Naive thymus-derived CD8-positive, alpha-beta T cell (primary cell): ENCODE results near the gene GART. TPM values are rescaled to one million over a fixed set of nuclear protein-coding genes. Genes with fewer than 3 reads are reported as not detected.
A peak's percentile ranks its signal among the peaks of the same experiment; 100 is the strongest.

Source experiments
- ATAC-seq, 2 donors: fragments of 150-1000 bp; cut with Tn5 transposase in 1 of 2; sonication (Bioruptor Pico), chemical (Tn5 transposase) in 1 of 2; 1 replicate in 1 of 2; 2 replicates in 1 of 2; pipeline ENCODE4 v1.10.0; 2021; ENCODE audit warnings: mild to moderate bottlenecking in 2 of 2, moderate library complexity in 2 of 2
- POLR2A ChIA-PET: fragments of 350-600 bp; sonication (Branson Sonifier 250); formaldehyde crosslinking; loops from one replicate; lab custom pipeline; 2021; ENCODE audit warnings: antibody characterized with exemption; lab: Charles Lee
- DNase-seq, 10 donors: peaks; one replicate each; pipeline versions ENCODE4 v3.0.0 to v3.0.0-alpha.2; 2020 to 2022
- H3K27ac Mint-ChIP-seq, 10 donors: one replicate each; pipeline ENCODE4 v1.8.0; 2020 to 2022; ENCODE audit warnings: mild to moderate bottlenecking in 10 of 10, mixed read lengths in 10 of 10, moderate library complexity in 4 of 10, inconsistent platforms in 1 of 10
- H3K27me3 Mint-ChIP-seq, 5 donors: one replicate each; pipeline ENCODE4 v1.8.0; 2021 to 2022; ENCODE audit warnings: mixed read lengths in 5 of 5
- H3K36me3 Mint-ChIP-seq, 3 donors: one replicate each; pipeline ENCODE4 v1.8.0; 2020 to 2022; ENCODE audit warnings: mixed read lengths in 3 of 3, mild to moderate bottlenecking in 2 of 3, inconsistent platforms in 1 of 3
- H3K4me1 Mint-ChIP-seq, 4 donors: one replicate each; pipeline ENCODE4 v1.8.0; 2021 to 2022; ENCODE audit warnings: mixed read lengths in 4 of 4
- H3K4me3 Mint-ChIP-seq, 10 donors: one replicate each; pipeline ENCODE4 v1.8.0; 2020 to 2022; ENCODE audit warnings: mild to moderate bottlenecking in 10 of 10, mixed read lengths in 10 of 10, moderate library complexity in 6 of 10, inconsistent platforms in 1 of 10
- H3K9me3 Mint-ChIP-seq, 9 donors: one replicate each; pipeline ENCODE4 v1.8.0; 2020 to 2022; ENCODE audit warnings: mixed read lengths in 9 of 9, mild to moderate bottlenecking in 3 of 9, inconsistent platforms in 1 of 9, moderate library complexity in 1 of 9
- polyA plus RNA-seq, 3 donors: library from polyadenylated mRNA; unstranded; fragments of 300-500 nt; fragmentation: Illumina TruSeq; gene quantifications; one replicate each; pipeline ENCODE4 v1.2.3, GENCODE V29; 2021
- total RNA-seq, 8 experiments: library from RNA in 2 of 8; stranded (reverse) in 2 of 8; gene quantifications; one replicate each; pipeline ENCODE4 v1.2.3 and lab custom pipeline; 2021 to 2026

Gene GART
- total and polyA plus RNA-seq, 5 experiments from 2014 or later = 40.2 to 91.8 (median 54.4) TPM

DNA sequence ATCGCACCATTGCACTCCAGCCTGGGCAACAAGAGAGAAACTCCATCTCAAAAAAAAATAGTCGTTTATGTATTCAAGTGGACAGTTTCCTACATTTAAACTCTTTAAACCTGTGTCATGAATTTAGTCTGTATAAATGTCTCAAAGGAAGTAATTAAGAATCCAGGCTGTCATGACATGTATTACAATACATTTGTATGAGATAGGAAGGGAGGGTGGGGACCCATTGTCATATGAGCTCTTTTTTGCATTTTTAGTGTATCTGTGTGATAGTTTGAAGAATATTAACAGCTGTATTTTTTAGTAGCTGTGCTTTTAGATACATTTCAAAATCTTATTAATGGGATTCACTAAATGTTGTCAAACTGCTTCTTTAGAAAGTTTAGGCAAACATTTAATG is 26.5 kb upstream of the GART start:
- no peak for ATAC-seq
- Mint-ChIP-seq H3K36me3 (peaks cover 0 to 81% (median 0%) of the 10 kb centered on the region in 3 donors), H3K9me3 (no peaks in the 10 kb centered on the region), H3K4me3 (no peak overlapping the region), H3K27ac (peak overlapping the region in 3 of 10 donors; percentile 27 to 34 (median 29)), H3K27me3 (no peaks in the 10 kb centered on the region), H3K4me1 (peaks cover 12 to 31% (median 23%) of the 10 kb centered on the region in 4 donors)
- no peak for DNase-seq
- POLR2A ChIA-PET = interaction anchor here (0.5 kb wide), 1 partner anchor 635 kb away, joined by 3 read pairs; no protein-coding TSS in a partner anchor

DNA sequence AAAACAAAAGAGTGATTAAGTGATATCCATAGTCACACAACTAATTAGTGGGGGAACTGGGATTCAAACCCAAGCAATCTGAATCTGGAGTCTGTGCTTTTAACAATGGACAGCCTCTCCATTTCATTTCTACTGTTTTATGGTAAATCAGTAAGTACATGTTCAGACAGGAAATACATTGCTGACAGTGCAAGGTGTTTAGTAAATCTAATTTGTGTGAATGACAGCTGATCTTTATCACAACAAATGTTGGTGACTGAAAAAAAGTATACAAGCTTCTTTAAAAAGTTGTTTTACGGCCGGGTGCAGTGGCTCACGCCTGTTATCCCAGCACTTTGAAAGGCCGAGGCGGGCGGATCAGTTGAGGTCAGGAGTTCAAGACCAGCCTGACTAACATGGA is 26.0 kb upstream of the GART start:
- H3K27me3 Mint-ChIP-seq = no peaks in the 10 kb centered on the region
- no peak overlapping the region for H3K4me3 Mint-ChIP-seq
- H3K36me3 Mint-ChIP-seq = peaks cover 0 to 80% (median 2%) of the 10 kb centered on the region in 3 donors
- POLR2A ChIA-PET = interaction anchor here (0.5 kb wide), 1 partner anchor 635 kb away, joined by 3 read pairs; no protein-coding TSS in a partner anchor
- no peaks in the 10 kb centered on the region for H3K9me3 Mint-ChIP-seq
- no peak for DNase-seq
- H3K4me1 Mint-ChIP-seq = peaks cover 12 to 35% (median 25%) of the 10 kb centered on the region in 4 donors
- H3K27ac Mint-ChIP-seq = peak overlapping the region in 5 of 10 donors; percentile 20 to 47 (median 34)
- ATAC-seq = no peak

DNA sequence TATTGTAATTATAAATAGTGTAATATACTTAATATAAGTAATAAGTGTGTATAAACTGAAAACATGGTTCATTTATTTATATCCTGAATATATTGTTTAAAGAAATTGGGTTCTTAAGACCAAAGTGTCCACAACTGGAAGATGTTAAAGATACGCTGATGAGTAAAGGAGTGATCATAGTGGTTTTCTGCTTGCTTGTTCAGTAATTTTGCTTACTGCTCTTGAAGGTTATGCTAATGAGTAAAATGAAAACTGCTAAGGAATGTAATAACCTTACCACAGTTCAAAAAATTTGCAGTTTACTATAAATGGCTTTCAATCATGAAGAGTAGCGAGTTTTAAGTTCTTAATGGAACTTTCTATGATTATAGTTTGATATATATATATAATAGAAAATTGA is 24.6 kb upstream of the GART start:
- Mint-ChIP-seq H3K36me3 (peaks cover 0 to 76% (median 3%) of the 10 kb centered on the region in 3 donors), H3K9me3 (no peaks in the 10 kb centered on the region), H3K4me3 (no peak overlapping the region), H3K4me1 (peaks cover 11 to 42% (median 29%) of the 10 kb centered on the region in 4 donors), H3K27ac (peak overlapping the region in 3 of 10 donors; percentile 40 to 43 (median 41)), H3K27me3 (no peaks in the 10 kb centered on the region)
- POLR2A ChIA-PET = interaction anchor here (1.9 kb wide), 1 partner anchor 22 kb away, joined by 5 read pairs; the partner anchor contains the start of gene DONSON
- DNase-seq (no peak), ATAC-seq (no peak)

DNA sequence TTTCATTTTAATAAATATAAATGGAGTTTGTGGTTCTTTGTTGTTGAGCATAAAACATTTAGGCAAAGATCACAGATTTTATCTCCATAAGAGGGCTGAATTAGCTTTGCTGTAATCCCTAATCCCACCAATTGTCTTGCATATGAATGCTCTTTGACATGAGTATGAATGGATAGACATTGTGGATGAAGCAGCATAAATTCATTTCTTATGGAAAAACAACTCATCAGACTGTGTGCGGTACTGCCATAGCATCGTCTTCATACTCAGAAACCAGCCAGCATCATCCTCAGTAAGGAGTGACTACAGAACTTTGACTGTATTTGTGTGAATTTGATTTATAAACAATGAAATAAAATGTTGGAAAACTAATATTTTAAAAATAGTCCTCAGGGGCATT is 20.5 kb upstream of the GART start:
- Mint-ChIP-seq H3K36me3 (peaks cover 6 to 84% (median 30%) of the 10 kb centered on the region in 3 donors), H3K9me3 (no peaks in the 10 kb centered on the region), H3K27ac (peak overlapping the region in 2 of 10 donors; percentile 27 to 59), H3K27me3 (no peaks in the 10 kb centered on the region), H3K4me3 (no peak overlapping the region), H3K4me1 (peaks cover 17 to 58% (median 44%) of the 10 kb centered on the region in 4 donors)
- no peak for DNase-seq
- POLR2A ChIA-PET = interaction anchor here (1.0 kb wide), 1 partner anchor 20 kb away, joined by 3 read pairs; the partner anchor contains the start of genes GART and SON
- ATAC-seq = no peak

DNA sequence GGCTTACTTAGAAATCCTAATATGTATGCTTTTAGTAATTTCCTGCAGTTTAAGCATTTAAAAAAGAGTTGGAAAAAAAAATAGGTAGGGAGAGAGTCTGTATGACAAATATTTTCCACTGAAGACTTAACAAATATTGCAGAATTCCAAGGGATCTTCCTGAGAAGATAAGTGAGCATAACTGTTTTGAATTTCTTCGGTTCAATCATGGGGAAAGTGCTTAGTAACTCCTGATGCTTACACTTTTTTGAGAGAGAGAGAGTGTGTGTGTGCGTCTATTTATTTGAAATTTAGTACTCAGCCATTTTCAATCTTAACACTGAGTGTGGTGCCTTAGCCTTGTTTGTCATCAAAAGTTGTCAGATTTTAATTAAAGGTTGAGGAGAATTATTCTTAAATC is 19.5 kb upstream of the GART start:
- Mint-ChIP-seq H3K36me3 (peaks cover 6 to 86% (median 40%) of the 10 kb centered on the region in 3 donors), H3K4me3 (peak overlapping the region in 1 of 10 donors; percentile 46), H3K27ac (peak overlapping the region in 7 of 10 donors; percentile 1 to 69 (median 32)), H3K9me3 (no peaks in the 10 kb centered on the region), H3K4me1 (peaks cover 17 to 63% (median 54%) of the 10 kb centered on the region in 4 donors), H3K27me3 (no peaks in the 10 kb centered on the region)
- DNase-seq = no peak
- POLR2A ChIA-PET = interaction anchor here (4.9 kb wide), 1 partner anchor 18 kb away, joined by 24 read pairs; the partner anchor contains the start of genes GART and SON
- no peak for ATAC-seq

DNA sequence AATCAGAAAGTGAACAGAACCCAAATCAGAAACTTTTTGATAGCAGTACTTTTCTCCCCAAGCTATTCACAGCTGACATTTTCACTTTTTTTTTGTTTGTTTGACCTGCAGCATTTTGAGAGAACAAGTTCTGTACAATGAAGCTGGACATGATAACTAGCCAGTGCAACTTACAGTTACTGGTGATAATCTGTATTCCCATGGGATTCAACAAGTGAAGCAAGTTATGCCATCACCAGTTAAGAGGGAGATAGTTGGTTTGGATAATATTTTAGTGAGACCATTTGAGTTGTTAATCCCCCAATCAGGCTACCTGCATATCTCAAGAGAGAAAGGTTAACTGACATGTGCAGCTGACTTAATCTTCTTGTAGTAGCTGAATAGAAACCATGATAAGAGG is 19.0 kb upstream of the GART start:
- POLR2A ChIA-PET = interaction anchor here (4.9 kb wide), 1 partner anchor 18 kb away, joined by 24 read pairs; the partner anchor contains the start of genes GART and SON
- peak overlapping the region in 5 of 10 donors; percentile 23 to 65 (median 41) for H3K27ac Mint-ChIP-seq
- no peaks in the 10 kb centered on the region for H3K27me3 Mint-ChIP-seq
- H3K36me3 Mint-ChIP-seq = peaks cover 9 to 87% (median 44%) of the 10 kb centered on the region in 3 donors
- no peaks in the 10 kb centered on the region for H3K9me3 Mint-ChIP-seq
- H3K4me3 Mint-ChIP-seq = peak overlapping the region in 1 of 10 donors; percentile 46
- ATAC-seq (no peak), DNase-seq (no peak)
- H3K4me1 Mint-ChIP-seq = peaks cover 21 to 66% (median 58%) of the 10 kb centered on the region in 4 donors

DNA sequence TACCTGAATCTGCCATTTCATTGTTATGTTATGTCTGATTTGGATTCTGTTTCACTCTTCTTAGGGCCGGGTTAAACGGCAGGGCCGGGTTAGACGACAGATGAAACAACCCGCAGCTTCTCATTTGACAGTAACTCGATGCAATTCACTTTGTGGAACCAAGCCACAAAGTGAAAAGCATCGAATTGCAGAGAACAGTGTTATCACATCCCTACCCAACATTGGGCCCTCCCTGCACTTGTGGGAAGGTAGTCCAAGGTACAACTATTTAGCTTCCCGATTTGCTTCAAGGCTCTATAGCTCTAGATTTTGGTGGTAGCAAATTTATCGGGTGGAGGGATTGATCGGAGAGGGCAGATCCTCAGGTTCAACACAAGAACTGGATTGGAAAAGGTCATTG is 17.9 kb upstream of the GART start:
- peak overlapping the region in 2 of 10 donors; percentile 29 to 68 for H3K27ac Mint-ChIP-seq
- ATAC-seq = no peak
- no peaks in the 10 kb centered on the region for H3K9me3 Mint-ChIP-seq
- H3K36me3 Mint-ChIP-seq = peaks cover 14 to 92% (median 52%) of the 10 kb centered on the region in 3 donors
- POLR2A ChIA-PET = interaction anchor here (4.9 kb wide), 1 partner anchor 17 kb away, joined by 24 read pairs; the partner anchor contains the start of genes GART and SON
- H3K4me3 Mint-ChIP-seq = no peak overlapping the region
- H3K27me3 Mint-ChIP-seq = no peaks in the 10 kb centered on the region
- peaks cover 21 to 70% (median 66%) of the 10 kb centered on the region in 4 donors for H3K4me1 Mint-ChIP-seq
- DNase-seq = no peak

DNA sequence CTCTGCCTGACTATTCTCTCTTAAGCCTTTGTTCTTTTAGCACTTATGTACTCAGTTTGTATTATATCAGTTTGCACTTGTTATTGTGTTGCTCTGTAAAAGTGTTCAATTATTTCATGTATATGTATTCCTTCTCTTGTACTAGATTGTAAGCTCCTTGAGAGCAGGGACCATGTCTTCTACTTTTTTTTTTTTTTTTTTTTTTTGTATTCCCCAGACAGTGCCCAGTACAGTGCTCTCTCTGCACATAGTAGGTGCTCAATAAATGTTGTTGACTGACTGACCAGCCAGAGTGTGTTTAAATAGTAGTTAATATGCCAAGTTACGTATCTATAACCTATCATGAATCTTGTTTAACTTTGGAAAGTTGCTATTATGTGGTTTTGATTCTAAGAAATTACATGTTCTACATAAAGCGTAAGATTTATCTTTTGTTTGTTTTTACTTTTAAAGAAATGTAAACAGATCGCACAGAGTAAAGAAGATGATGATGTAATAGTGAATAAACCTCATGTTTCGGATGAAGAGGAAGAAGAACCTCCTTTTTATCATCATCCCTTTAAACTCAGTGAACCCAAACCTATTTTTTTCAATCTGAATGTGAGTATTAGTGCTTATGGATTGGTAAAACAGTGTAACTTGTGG is 17.0 kb upstream of the GART start:
- no peak for ATAC-seq
- Mint-ChIP-seq H3K36me3 (peaks cover 20 to 93% (median 60%) of the 10 kb centered on the region in 3 donors), H3K9me3 (no peaks in the 10 kb centered on the region), H3K4me3 (peak overlapping the region in 2 of 10 donors; percentile 4 to 34), H3K27ac (peak overlapping the region in 7 of 10 donors; percentile 20 to 71 (median 49)), H3K4me1 (peaks cover 29 to 77% (median 73%) of the 10 kb centered on the region in 4 donors), H3K27me3 (no peaks in the 10 kb centered on the region)
- DNase-seq = no peak
- POLR2A ChIA-PET = interaction anchor here (0.6 to 4.9 kb wide), 2 partner anchors 16 to 64 kb away, joined by 3 to 24 read pairs; partner anchors contain the start of genes GART and SON

DNA sequence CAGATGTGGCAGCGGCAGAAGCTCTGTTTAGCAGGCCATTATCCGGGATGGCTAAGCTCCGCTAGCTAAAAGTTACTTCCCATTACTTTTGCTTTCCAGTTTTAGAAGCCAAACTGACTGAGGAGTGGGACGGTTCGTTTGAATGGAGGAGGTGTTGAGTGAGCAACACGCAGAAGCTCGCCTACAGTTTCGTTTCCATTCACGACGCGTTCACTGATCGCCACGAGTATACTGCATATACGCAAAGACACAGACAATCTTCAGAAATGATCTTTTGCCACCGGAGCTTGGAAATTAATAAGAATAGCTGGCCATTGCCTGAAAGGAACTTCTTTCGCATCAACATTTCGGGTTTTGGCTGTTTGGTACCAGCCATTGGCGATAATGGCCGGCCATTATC is 15.5 kb upstream of the GART start:
- no peaks in the 10 kb centered on the region for H3K27me3 Mint-ChIP-seq
- POLR2A ChIA-PET = interaction anchor here (4.9 kb wide), 1 partner anchor 15 kb away, joined by 24 read pairs; the partner anchor contains the start of genes GART and SON
- H3K4me3 Mint-ChIP-seq = peak overlapping the region in 1 of 10 donors; percentile 38
- H3K36me3 Mint-ChIP-seq = peaks cover 24 to 94% (median 71%) of the 10 kb centered on the region in 3 donors
- peaks cover 31 to 80% (median 67%) of the 10 kb centered on the region in 4 donors for H3K4me1 Mint-ChIP-seq
- ATAC-seq (no peak), DNase-seq (no peak)
- H3K9me3 Mint-ChIP-seq = no peaks in the 10 kb centered on the region
- peak overlapping the region in 4 of 10 donors; percentile 18 to 87 (median 26) for H3K27ac Mint-ChIP-seq

DNA sequence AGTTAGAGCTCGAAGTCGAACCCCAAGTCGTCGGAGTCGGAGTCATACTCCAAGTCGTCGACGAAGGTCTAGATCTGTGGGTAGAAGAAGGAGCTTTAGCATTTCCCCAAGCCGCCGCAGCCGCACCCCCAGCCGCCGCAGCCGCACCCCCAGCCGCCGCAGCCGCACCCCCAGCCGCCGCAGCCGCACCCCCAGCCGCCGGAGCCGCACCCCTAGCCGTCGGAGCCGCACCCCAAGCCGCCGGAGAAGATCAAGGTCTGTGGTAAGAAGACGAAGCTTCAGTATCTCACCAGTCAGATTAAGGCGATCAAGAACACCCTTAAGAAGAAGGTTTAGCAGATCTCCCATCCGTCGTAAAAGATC is 13.0 kb upstream of the GART start:
- no peaks in the 10 kb centered on the region for H3K9me3 Mint-ChIP-seq
- POLR2A ChIA-PET = interaction anchor here (0.7 kb wide), 1 partner anchor 12 kb away, joined by 3 read pairs; no protein-coding TSS in a partner anchor
- ATAC-seq (no peak), DNase-seq (no peak)
- peaks cover 22 to 69% (median 54%) of the 10 kb centered on the region in 4 donors for H3K4me1 Mint-ChIP-seq
- H3K36me3 Mint-ChIP-seq = peaks cover 28 to 88% (median 67%) of the 10 kb centered on the region in 3 donors
- H3K4me3 Mint-ChIP-seq = peak overlapping the region in 6 of 10 donors; percentile 15 to 68 (median 58)
- H3K27me3 Mint-ChIP-seq = no peaks in the 10 kb centered on the region
- peak overlapping the region in 6 of 10 donors; percentile 11 to 72 (median 52) for H3K27ac Mint-ChIP-seq

DNA sequence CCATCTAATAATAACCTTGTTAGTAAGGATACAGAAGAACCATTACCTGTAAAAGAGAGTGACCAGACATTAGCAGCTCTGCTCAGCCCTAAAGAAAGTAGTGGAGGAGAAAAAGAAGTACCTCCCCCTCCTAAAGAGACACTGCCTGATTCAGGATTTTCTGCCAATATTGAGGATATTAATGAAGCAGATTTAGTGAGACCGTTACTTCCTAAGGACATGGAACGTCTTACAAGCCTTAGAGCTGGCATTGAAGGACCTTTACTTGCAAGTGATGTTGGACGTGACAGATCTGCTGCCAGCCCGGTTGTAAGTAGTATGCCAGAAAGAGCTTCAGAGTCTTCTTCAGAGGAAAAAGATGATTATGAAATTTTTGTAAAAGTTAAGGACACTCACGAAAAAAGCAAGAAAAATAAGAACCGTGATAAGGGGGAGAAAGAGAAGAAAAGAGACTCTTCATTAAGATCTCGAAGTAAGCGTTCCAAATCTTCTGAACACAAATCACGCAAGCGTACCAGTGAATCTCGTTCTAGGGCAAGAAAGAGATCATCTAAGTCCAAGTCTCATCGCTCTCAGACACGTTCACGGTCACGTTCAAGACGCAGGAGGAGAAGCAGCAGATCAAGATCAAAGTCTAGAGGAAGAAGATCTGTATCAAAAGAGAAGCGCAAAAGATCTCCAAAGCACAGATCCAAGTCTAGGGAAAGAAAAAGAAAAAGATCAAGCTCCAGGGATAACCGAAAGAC is 12.5 kb upstream of the GART start:
- peak overlapping the region in 9 of 10 donors; percentile 15 to 66 (median 54) for H3K4me3 Mint-ChIP-seq
- peak overlapping the region in 8 of 10 donors; percentile 13 to 72 (median 58) for H3K27ac Mint-ChIP-seq
- peaks cover 24 to 69% (median 58%) of the 10 kb centered on the region in 4 donors for H3K4me1 Mint-ChIP-seq
- H3K36me3 Mint-ChIP-seq = peaks cover 32 to 88% (median 63%) of the 10 kb centered on the region in 3 donors
- POLR2A ChIA-PET = interaction anchor here (0.7 kb wide), 1 partner anchor 11 kb away, joined by 3 read pairs; no protein-coding TSS in a partner anchor
- no peak for ATAC-seq
- no peaks in the 10 kb centered on the region for H3K27me3 Mint-ChIP-seq
- no peak for DNase-seq
- no peaks in the 10 kb centered on the region for H3K9me3 Mint-ChIP-seq
